GM18502 (cell line): ENCODE data around the gene MTCH1.

Source experiments
- ATAC-seq: cut with Tn5 transposase; IDR thresholded peaks from one replicate; pipeline ENCODE4 v1.9.1; 2021; ENCODE audit warnings: mild to moderate bottlenecking; ENCODE audit not compliant: unreplicated experiment, poor library complexity

Gene MTCH1

DNA sequence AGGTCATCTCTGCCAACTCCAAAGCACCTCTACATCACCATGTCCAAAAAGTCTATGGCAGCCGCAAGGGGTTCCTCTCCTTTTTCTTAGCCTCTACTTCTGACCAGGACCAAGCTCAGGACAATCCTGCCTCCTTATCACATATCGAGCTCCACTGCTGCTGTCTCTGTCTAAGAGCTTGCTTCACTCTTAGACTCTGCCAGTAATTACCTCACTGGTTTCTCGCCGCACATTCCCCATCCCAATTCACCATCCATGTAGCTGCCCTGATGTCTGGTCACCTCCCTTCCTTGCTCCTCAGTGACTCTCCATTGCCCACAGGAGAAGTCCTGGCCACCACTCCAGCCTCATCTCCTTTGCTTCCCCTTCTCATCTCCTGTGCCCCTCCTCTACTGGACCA is 55.5 kb downstream of the MTCH1 start:
- no peak for ATAC-seq

DNA sequence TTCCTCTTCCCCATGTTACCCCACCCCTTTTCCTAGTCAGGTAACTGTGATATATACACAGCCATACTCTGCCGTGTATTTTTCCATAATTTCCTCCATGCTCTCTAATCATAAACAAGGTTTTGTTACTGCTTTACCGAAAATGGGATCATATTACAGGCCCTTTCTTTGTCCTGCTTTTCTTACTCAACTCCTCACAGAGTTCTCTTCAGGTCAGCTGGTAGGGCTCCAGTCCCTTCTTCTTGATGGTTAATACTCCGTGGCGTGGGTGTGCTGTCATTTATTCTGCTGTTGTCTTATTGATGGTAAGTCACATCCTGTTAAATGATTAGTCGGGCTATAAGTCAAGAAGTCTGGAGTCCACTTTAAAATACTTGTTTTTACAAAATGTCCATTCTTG is 56.4 kb downstream of the MTCH1 start:
- ATAC-seq, result no peak

DNA sequence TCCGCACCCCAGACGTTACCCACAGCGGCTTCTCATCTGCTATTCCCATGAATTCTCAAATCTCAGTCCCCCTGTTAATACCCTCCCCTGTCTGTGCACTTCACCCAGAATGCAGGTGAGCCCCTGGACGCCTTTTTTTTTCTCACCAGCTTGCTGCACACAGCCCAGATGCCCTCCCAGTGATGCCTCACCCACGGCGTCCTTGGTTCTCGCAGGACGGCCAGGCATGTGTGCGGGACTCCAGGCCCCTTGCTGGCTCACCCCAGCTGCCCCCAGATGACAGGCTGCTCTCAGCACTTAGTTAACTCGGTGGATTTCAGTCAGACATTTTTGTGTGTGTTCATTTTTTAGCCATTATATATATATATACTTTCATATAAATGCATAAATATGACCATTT is 56.8 kb downstream of the MTCH1 start:
- ATAC-seq, result no peak

DNA sequence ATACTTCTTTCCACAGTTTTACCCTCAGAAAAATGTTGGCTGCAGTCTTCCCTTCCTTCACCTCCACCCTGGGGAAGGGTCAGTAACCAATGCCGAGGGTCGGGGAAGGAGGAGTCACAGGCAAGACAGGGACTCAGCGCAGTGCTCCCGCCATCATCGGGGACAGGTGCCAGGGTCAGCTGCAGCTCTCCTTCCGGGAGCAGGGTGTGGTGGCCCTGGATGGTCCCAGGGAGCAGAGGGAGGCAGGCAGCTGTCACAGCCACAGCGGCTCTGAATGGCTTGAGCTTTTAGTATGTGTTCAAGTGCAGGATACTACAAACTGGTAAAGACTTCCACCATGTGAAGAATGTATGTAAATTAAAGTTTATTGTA is 57.5 kb downstream of the MTCH1 start:
- ATAC-seq, result no peak

DNA sequence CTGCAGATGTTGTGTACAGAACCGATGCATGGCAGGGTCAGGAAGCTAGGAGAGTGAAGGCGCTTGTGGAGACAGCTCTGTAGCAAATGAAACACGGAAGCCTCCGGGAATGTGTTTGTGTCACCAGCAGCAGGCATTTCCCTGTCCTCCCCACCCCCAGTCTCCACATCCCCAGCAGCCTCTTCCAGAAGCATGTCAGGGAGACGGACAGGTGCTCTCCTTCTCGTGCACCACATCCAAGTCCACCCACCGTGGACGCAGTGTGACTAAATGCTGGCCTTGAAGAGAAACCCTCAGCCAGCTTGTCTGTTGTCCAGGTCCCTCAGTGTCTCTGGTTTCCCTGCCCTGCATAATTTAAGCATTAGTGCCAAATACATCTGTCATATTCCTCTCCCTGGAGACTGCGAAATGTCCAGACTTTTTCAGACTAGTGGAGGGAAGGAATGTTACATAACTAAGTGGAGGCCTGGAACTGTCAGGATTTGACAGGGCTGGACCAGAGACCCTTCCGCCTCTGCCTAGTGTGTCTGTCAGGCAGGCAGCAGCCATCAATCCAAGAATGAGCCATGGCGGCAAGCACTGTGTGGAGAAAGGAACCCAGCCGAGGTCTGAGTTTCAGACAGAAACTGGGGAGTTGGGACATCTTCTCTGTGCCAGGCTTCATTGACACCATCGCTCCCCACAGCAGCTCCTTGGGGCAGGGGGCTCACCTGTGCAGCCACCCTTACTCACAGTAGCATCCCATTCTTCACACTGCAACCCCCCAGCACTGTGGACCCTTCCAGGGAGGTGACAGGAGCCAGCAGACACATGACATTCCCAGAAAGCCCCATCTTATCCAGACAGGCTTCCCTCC is 58.1 kb downstream of the MTCH1 start:
- no peak for ATAC-seq

DNA sequence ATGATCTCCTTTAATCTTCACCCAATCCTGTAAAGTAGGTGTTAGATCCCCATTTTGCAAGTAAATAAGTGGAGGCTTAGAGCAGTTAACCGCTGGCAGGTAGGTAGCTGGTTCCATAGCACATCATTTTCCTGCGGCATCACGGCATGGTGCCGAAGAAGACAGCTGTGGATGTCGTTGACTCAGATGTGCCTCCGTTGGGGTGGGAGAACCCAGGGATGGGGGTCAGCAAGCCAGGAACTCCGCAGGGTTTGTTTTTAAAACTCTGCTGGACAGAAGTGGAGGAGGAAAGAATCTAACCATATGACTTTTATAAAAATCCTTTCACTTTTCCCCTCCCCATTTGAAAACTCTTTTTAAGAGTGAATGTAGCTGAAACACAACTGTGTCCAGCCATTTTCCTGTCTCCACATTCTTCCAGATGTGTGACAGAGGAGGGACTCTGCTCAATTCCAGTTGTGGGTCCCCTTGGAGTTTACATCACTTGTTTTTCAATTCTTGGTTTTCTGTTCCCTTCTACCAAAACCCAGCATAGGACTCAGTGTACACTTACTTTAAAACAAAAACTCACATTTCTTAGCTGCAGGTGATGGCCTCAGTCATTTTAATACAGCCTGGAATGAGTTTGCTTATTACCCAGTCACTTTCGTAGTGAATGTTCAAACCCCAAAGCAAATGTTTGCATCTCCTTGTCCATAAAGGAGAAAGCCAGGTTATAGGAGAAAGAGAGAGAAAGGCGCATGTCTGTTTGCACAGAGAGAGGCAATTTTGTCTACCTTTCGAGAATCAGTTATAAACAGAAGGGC is 59.1 kb downstream of the MTCH1 start:
- no peak for ATAC-seq

DNA sequence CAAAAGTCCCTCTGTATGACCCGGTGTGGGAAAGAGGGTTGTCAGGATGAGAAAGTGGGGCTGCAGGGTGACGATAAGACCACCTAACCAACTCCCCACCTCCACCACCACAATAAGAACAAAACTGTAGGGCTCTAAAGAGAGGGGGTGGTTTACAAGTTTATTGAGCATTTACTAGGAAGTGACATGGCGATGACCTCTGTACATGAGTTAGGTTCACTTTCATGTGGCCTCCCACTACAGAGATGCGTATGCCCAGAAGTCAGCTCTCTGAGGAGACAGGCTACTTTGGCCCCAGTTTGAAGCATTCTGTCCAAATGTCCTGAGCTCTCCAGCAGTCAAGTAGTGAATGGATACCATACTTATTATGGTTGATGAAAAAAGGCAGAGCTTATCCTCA is 60.2 kb downstream of the MTCH1 start:
- ATAC-seq, result no peak

DNA sequence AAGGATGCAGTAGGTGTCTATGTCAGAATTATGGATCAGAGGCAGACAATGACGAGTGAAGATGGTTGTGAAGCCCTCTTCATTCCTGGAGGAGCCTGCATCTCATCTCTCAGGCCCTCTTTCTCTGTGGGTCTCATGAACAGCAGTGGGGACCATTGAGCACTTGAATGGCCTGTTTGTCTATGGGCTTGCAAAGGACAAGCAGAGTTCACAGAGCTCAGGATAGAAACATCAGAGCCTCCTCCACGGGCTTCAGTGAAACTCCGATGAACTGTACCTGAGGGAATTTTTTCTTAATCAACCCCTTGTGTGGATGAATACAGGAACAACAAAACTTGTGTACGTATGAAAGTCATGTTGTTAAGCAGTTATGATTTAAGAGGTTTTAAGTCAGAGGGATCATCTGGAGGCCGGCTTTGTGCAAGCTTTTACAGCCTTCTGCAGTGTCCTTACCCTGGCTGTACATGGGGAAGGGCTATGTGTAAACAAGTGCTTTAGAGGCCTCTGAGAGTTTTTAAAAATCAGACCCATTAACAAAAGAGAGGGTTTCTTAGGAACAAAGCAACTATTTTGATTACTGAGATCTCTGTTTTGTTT is 61.1 kb downstream of the MTCH1 start:
- no peak for ATAC-seq

DNA sequence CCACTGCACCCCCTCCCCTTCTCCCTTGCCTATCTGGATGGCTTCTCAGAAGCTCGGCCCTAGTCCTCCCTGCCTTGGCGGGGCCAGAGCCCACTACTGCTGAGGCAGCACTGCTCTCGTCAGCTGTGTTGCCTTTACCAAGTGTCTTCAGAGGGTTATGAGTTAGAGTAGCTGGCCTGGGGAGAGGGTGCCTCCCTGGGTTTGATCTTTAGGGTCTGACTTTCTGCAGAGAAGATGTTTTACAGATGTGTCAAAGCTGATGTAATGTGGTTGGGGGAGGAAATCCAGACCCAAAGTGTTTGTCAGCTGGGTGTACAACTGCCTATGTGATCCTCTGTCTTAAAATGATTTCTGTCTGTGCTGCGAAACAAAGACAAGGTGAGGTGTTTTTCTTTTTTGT is 61.9 kb downstream of the MTCH1 start:
- ATAC-seq, result no peak

DNA sequence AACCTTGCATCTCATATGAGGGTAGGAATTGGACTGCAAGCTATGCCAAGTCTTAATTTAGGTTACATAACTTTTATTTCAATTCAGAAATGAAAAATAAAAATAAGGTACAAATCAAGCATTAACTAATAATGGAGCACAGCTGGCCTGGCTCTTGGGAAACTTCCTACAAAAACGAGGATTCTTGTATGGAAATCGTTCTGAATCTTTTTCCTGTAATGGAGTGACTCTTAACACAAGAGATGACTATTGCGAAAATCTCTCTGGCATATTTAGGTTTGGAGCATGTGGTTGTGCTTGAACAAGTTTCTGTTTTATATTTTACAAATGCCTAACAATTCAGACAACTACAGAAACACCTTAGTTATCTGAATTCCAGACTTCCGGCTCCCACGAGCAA is 65.5 kb downstream of the MTCH1 start:
- ATAC-seq, result no peak

DNA sequence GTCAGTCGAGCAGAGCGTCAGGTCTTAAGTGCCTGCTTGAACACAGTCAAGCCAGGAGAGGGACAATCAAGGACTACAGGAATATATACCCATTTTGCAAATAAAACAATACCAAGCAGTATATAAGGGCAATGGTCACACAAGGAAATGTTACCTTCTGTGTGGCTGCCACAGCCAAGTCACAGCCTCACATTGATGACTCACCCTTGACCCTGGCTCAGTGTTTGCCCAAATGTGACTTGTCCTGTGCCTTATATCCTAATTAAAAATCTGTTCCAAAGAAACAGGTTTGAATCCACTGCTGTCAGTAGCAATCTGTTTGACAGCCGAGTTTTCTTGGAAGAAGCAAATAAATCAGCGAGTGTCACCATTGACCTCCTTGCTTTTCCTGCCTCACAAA is 65.9 kb downstream of the MTCH1 start:
- ATAC-seq, result no peak
